Measurements from ENCODE around the gene CDR2.

Gene CDR2

DNA sequence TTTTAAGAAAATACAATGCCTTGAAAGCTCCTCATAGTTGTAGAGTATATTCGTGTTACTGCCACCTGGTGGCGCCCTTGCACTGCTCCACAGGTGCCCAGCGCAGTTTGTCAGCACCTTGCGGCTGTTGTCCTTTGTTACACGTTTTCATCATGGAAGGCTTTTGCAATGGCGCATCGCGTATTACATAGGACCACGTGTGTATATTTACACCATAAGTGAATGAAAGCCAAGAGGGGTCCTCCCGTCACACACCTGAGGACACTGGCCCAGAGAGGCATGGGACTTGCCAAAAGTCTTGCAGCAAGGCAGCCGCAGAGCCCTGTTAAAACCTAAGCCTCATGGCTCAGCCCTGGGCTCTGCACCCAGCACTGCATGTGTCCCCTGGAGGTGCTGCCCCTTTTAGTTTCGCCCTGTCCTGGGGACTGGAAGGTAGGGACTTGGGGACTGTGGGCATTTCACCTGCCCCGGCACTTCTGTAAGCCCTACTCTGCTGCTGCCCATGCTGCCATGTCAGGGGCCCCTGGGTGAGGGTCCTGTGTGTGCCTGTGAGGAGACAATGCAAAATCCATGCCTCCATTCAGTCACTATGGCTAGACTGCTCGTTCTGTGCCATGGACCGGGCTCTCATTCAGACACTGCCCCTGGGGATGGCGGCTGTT is 52.9 kb downstream of the CDR2 start:
- TF ChIP-seq, protein P1, sequence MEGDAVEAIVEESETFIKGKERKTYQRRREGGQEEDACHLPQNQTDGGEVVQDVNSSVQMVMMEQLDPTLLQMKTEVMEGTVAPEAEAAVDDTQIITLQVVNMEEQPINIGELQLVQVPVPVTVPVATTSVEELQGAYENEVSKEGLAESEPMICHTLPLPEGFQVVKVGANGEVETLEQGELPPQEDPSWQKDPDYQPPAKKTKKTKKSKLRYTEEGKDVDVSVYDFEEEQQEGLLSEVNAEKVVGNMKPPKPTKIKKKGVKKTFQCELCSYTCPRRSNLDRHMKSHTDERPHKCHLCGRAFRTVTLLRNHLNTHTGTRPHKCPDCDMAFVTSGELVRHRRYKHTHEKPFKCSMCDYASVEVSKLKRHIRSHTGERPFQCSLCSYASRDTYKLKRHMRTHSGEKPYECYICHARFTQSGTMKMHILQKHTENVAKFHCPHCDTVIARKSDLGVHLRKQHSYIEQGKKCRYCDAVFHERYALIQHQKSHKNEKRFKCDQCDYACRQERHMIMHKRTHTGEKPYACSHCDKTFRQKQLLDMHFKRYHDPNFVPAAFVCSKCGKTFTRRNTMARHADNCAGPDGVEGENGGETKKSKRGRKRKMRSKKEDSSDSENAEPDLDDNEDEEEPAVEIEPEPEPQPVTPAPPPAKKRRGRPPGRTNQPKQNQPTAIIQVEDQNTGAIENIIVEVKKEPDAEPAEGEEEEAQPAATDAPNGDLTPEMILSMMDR (conservative IDR thresholded peaks at IDR 0.05; ENCODE audit: low read depth, low read length), result peak; percentile 86
- H3K4me3 ChIP-seq (ENCODE audit: low read length), result no peak overlapping the region
- peak; percentile 51 for DNase-seq (ENCODE audit: low read depth)

DNA sequence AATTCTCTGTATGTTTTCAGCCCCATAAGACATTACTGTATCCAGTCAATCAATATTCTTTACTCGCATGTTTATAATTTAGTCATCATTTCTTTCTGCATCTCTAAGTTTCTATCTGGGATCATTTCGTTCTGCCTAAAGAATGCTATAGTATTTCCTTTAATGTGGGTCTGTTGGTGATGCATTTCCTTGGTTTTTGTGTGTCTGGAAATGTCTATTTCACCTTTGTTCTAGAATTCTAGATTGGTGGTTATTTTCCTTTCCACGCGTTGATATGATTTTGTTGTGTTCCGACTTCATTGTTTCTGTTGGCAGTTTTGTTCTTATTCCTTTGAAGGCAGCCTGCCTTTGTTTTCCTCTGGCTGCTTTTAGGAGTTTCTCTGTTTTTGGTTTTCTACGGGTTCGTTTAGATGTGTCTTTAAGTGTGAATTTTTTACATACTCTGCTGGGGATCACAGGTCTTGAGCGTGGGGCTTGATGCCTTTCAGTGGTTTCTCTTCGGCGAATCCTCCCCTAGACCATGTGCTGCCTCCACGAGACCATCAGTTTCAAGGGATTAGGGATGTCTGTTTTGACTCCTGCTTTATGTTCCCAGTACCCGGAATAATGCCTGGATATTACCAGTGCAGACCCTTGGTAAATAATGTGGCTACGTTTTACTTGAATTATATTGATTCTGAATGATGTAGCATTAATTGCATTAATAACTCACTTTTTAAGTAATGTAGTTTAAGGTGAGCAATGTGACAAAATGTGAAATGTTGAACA is 53.7 kb downstream of the CDR2 start:
- TF ChIP-seq, protein P1 (conservative IDR thresholded peaks at IDR 0.05; ENCODE audit: low read depth, low read length), result no peak
- H3K4me3 ChIP-seq (ENCODE audit: low read length), result no peak overlapping the region
- no peak for DNase-seq (ENCODE audit: low read depth)

DNA sequence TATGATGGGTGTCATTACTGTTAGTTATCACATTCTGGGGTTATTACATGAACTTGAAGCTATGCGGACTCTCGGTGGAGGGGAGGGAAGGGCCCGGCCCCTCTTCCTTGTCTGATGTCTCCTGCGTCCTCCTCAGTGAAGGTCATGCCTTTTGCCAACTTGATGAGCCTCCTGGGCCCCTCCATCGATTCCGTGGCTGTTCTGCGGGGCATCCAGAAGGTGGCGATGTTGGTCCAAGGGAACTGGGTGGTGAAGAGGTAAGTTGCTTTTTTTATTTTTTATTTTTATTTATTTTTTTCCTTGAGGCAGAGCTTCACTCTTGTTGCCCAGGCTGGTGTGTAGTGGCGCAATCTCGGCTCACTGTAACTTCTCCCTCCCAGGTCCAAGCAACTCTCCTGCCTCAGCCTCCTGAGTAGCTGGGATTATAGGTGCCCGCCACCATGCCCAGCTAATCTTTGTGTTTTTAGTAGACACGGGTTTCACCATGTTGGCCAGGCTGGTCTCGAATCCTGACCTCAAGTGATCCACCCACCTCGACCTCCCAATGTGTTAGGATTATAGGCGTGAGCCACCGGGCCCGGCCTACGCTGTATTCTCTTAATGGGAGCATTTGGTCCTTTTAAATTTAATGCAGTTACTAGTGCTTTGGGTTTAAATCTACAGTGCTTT is 55.6 kb downstream of the CDR2 start:
- DNase-seq (ENCODE audit: low read depth), result no peak
- no peak overlapping the region for H3K4me3 ChIP-seq (ENCODE audit: low read length)
- TF ChIP-seq, protein P1 (conservative IDR thresholded peaks at IDR 0.05; ENCODE audit: low read depth, low read length), result peak; percentile 76

DNA sequence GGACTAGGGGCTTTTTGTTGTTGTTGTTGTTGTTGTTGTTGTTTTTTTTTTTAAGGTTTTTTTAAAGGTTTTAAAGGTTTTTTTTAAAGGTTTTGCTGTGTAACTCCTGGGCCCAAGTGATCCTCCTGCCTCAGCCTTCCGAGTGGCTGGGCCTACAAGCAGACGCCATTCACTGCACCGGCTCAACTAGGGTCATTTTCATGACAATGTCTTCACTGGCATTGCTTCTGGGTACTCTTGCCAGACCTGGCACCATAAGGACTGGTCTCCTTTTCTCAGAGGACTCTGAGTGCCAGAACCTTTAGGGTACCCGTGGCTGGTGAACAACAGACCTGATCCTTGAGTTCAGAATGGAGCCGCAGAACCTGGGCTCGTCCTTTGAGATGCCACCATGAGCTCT is 56.8 kb downstream of the CDR2 start:
- no peak for DNase-seq (ENCODE audit: low read depth)
- TF ChIP-seq, protein P1 (conservative IDR thresholded peaks at IDR 0.05; ENCODE audit: low read depth, low read length), result no peak
- H3K4me3 ChIP-seq (ENCODE audit: low read length), result no peak overlapping the region

DNA sequence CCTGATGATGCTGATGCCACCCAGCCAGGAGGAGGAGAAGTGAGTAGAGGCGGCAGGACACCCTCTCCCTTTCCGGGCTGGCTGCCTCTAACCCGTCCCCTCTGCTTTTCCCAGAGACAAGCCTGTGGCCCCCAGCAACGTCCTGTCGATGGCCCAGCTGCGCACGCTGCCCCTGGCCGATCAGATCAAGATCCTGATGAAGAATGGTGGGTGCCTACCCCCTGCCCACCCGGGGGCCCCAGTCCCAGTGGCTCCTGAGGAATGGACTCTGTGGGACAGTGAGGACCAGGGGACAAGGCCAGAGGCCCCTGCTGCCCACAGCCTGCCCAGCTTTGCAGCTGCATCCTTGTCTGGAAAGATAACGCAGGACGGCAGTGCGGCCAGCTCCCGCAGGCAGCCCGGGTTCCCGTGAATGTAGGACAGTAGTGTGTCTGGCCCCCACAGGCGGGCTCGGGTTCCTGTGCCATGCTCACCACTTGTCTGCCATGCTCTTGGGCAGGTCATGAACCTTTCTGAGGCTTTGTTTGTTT is 57.4 kb downstream of the CDR2 start:
- DNase-seq (ENCODE audit: low read depth), result no peak
- no peak overlapping the region for H3K4me3 ChIP-seq (ENCODE audit: low read length)
- TF ChIP-seq, protein P1 (conservative IDR thresholded peaks at IDR 0.05; ENCODE audit: low read depth, low read length), result no peak

DNA sequence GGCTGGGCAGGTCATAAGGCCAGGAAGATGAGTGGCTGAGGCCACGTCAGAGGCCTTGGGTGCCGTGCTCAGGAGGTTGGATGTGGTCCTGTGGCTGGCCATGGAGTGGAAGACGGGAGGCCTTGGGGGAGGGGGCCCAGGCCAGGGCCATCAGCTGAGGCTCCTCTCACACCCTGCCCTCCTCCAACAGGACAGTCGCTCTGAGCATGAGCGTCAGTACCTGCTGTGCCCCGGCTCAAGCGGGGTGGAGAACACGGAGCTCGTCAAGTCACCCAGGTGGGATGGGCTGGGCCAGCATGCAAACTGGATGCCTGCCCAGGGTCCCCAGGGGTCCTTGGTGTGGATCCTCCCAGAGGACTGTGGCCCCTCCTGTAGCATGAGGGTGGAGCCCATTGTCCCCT is 58.0 kb downstream of the CDR2 start:
- H3K4me3 ChIP-seq (ENCODE audit: low read length), result no peak overlapping the region
- DNase-seq (ENCODE audit: low read depth), result no peak
- TF ChIP-seq, protein P1 (conservative IDR thresholded peaks at IDR 0.05; ENCODE audit: low read depth, low read length), result no peak

All from retinal pigment epithelial cell (primary cell).